Neural cell (in vitro differentiated cells): Measurements from ENCODE around the gene RTN4R. TPM values are rescaled to one million over a fixed set of nuclear protein-coding genes. Genes with fewer than 3 reads are reported as not detected.

ENCODE experiments used
- H2AFZ ChIP-seq: fragments of 200-600, 300-800 bp; sonication (generic), shearing (Covaris generic); 2 replicates; pipeline ENCODE4 v1.6.0; 2014; ENCODE audit warnings: low read depth, mild to moderate bottlenecking, antibody characterized with exemption, low read length, moderate library complexity
- H3F3A ChIP-seq: fragments of 200-600 bp; shearing (Covaris generic); 2 replicates; pipeline ENCODE4 v1.6.1; 2016; ENCODE audit warnings: mild to moderate bottlenecking, moderate library complexity, mixed read lengths, antibody characterized with exemption, low read length; ENCODE audit not compliant: insufficient read depth, poor library complexity, severe bottlenecking
- H3K27ac ChIP-seq: fragments of 200-600, 300-800 bp; sonication (generic), shearing (Covaris generic); 2 replicates; pipeline ENCODE4 v1.5.1; 2014; ENCODE audit warnings: mild to moderate bottlenecking, low read length, moderate library complexity
- H3K27me3 ChIP-seq: fragments of 300-800, 200-600 bp; sonication (generic), shearing (Covaris generic); 2 replicates; pipeline ENCODE4 v1.6.0; 2014; ENCODE audit warnings: mild to moderate bottlenecking, low read depth, low read length, moderate library complexity; ENCODE audit not compliant: insufficient read depth
- H3K36me3 ChIP-seq: fragments of 300-800, 200-600 bp; sonication (generic), shearing (Covaris generic); 2 replicates; pipeline ENCODE4 v1.5.1; 2014; ENCODE audit warnings: mild to moderate bottlenecking, antibody characterized with exemption, low read length, moderate library complexity; ENCODE audit not compliant: insufficient read depth
- H3K4me2 ChIP-seq: fragments of 300-800, 200-600 bp; sonication (generic), shearing (Covaris generic); 2 replicates; pipeline ENCODE4 v1.6.0; 2014; ENCODE audit warnings: mild to moderate bottlenecking, low read length
- H3K4me3 ChIP-seq: fragments of 300-800, 200-600 bp; sonication (generic), shearing (Covaris generic); 2 replicates; pipeline ENCODE4 v1.5.1; 2014; ENCODE audit warnings: mild to moderate bottlenecking, low read length, moderate library complexity
- H3K79me2 ChIP-seq: fragments of 200-600 bp; shearing (Covaris generic); replicated peaks from 2 replicates; pipeline ENCODE4 v1.6.0; 2014; ENCODE audit warnings: mild to moderate bottlenecking, low read length, moderate library complexity; ENCODE audit not compliant: insufficient read depth
- H3K9ac ChIP-seq: fragments of 300-800, 200-600 bp; sonication (generic), shearing (Covaris generic); 2 replicates; pipeline ENCODE4 v1.6.1; 2016; ENCODE audit warnings: mild to moderate bottlenecking, low read length, mixed read lengths
- H3K9me2 ChIP-seq: fragments of 200-600 bp; shearing (Covaris generic); 2 replicates; pipeline ENCODE4 v1.6.1; 2016; ENCODE audit warnings: mild to moderate bottlenecking, low read length, mixed read lengths; ENCODE audit not compliant: insufficient read depth
- H3K9me3 ChIP-seq: fragments of 200-600, 300-800 bp; sonication (generic), shearing (Covaris generic); 2 replicates; pipeline ENCODE4 v1.6.1; 2016; ENCODE audit warnings: mild to moderate bottlenecking, mixed run types, low read length, moderate library complexity, mixed read lengths
- H4K20me1 ChIP-seq: fragments of 200-600 bp; shearing (Covaris generic); 2 replicates; pipeline ENCODE4 v1.6.1; 2016; ENCODE audit warnings: mild to moderate bottlenecking, mixed run types; ENCODE audit not compliant: insufficient read depth
- EP300 ChIP-seq: fragments of 450-650 bp; conservative IDR thresholded peaks from 2 replicates; pipeline ENCODE4 v1.6.1; 2014; ENCODE audit warnings: antibody characterized with exemption, mild to moderate bottlenecking, moderate library complexity; ENCODE audit not compliant: poor library complexity, severe bottlenecking
- EZH2 ChIP-seq: fragments of 200-600, 300-800 bp; shearing (Covaris generic), sonication (generic); IDR thresholded peaks from 2 replicates; pipeline ENCODE4 v1.6.1; 2014; ENCODE audit warnings: antibody characterized with exemption, low read length, borderline replicate concordance, mild to moderate bottlenecking; ENCODE audit not compliant: insufficient read depth, poor library complexity, severe bottlenecking
- MXI1 ChIP-seq: fragments of 450-650 bp; conservative IDR thresholded peaks from 2 replicates; pipeline ENCODE4 v1.6.1; 2014; ENCODE audit warnings: antibody characterized with exemption, mild to moderate bottlenecking; ENCODE audit not compliant: poor library complexity, severe bottlenecking
- POLR2AphosphoS5 ChIP-seq: IDR thresholded peaks from 2 replicates; pipeline ENCODE4 v1.6.1; 2012
- RAD21 ChIP-seq: fragments of 450-650 bp; conservative IDR thresholded peaks from 2 replicates; pipeline ENCODE4 v1.6.1; 2014; ENCODE audit warnings: antibody characterized with exemption, mild to moderate bottlenecking, moderate library complexity
- REST ChIP-seq: IDR thresholded peaks from 2 replicates; pipeline ENCODE4 v1.6.1; 2012; ENCODE audit warnings: borderline replicate concordance
- SMC3 ChIP-seq: fragments of 450-650 bp; conservative IDR thresholded peaks from 2 replicates; pipeline ENCODE4 v1.6.1; 2014; ENCODE audit warnings: antibody characterized with exemption, mild to moderate bottlenecking, moderate library complexity; ENCODE audit not compliant: poor library complexity
- TAF1 ChIP-seq: IDR thresholded peaks from 2 replicates; pipeline ENCODE4 v1.6.1; 2012; ENCODE audit warnings: low read depth
- polyA plus RNA-seq: library from polyadenylated mRNA; depleted of rRNA; stranded (reverse); fragments of >200 nt; gene quantifications from 2 replicates; pipeline ENCODE4 v1.2.3, GENCODE V29; 2014
- TF ChIP-seq, protein P1 (sequence below): fragments of 450-650 bp; IDR thresholded peaks from 2 replicates; pipeline ENCODE4 v1.5.1; 2014; ENCODE audit warnings: antibody characterized with exemption, mild to moderate bottlenecking, moderate library complexity; ENCODE audit not compliant: poor library complexity, severe bottlenecking

The RTN4R gene
- polyA plus RNA-seq, 1 donor from 2014 or later, result 13.6 TPM

- no peaks in the 10 kb centered on the region for H3F3A ChIP-seq
- no peak overlapping the region for H3K9ac ChIP-seq
- H3K36me3 ChIP-seq, result no peaks in the 10 kb centered on the region
- no peak overlapping the region for H2AFZ ChIP-seq
- TF ChIP-seq POLR2AphosphoS5, result no peak
- no peak overlapping the region for H3K27ac ChIP-seq
- no peaks in the 10 kb centered on the region for H4K20me1 ChIP-seq
- no peaks in the 10 kb centered on the region for H3K9me2 ChIP-seq
- H3K27me3 ChIP-seq, result peaks cover 36% of the 10 kb centered on the region
- H3K4me3 ChIP-seq, result no peak overlapping the region
- no peak overlapping the region for H3K4me2 ChIP-seq
- no peaks in the 10 kb centered on the region for H3K9me3 ChIP-seq
- no peaks in the 10 kb centered on the region for H3K79me2 ChIP-seq
Measured at GRCh38 chr22:20297414-20298109, 29.4 kb upstream of the RTN4R start.

DNA sequence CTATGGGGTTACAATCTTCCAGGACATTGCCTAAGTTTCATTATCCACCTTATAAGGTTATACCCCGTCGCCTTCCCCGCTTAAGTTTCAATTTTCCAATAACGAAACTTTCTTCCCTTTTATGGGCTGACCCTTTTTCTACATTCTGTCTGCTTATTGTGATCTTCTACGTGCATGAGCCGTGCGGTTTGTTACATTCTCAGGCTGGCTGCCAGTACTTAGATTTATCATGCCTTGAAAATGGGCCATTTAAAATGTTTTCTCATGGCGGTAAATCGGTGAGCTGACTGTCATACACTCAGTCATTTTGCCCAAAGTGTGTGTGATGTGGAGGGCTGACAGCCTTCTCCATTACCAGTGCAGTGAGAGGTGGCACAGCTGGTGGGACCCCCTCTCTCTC is 28.5 kb upstream of the RTN4R start:
- Histone ChIP-seq H2AFZ (no peak overlapping the region), H3K9me2 (no peaks in the 10 kb centered on the region), H3F3A (no peaks in the 10 kb centered on the region), H3K27ac (no peak overlapping the region), H3K36me3 (no peaks in the 10 kb centered on the region), H3K79me2 (no peaks in the 10 kb centered on the region), H3K9me3 (no peaks in the 10 kb centered on the region), H3K27me3 (peaks cover 32% of the 10 kb centered on the region), H4K20me1 (no peaks in the 10 kb centered on the region), H3K4me2 (no peak overlapping the region), H3K9ac (no peak overlapping the region), H3K4me3 (no peak overlapping the region)
- TF ChIP-seq EZH2, result no peak
- no peak for TF ChIP-seq MXI1
- no peak for TF ChIP-seq EP300
- no peak for TF ChIP-seq RAD21
- no peak for TF ChIP-seq REST
- no peak for TF ChIP-seq SMC3
- no peak for TF ChIP-seq POLR2AphosphoS5

GRCh38 chr22:20295262-20296064 is 27.3 kb upstream of the RTN4R start:
- Histone ChIP-seq H3K79me2 (no peaks in the 10 kb centered on the region), H4K20me1 (no peaks in the 10 kb centered on the region), H3K27ac (no peak overlapping the region), H2AFZ (no peak overlapping the region), H3K4me2 (no peak overlapping the region), H3K9me3 (no peaks in the 10 kb centered on the region), H3K9me2 (no peaks in the 10 kb centered on the region), H3K27me3 (peaks cover 24% of the 10 kb centered on the region), H3F3A (no peaks in the 10 kb centered on the region), H3K9ac (no peak overlapping the region), H3K4me3 (no peak overlapping the region), H3K36me3 (no peaks in the 10 kb centered on the region)
- TF ChIP-seq TAF1, result no peak
- TF ChIP-seq, protein P1, sequence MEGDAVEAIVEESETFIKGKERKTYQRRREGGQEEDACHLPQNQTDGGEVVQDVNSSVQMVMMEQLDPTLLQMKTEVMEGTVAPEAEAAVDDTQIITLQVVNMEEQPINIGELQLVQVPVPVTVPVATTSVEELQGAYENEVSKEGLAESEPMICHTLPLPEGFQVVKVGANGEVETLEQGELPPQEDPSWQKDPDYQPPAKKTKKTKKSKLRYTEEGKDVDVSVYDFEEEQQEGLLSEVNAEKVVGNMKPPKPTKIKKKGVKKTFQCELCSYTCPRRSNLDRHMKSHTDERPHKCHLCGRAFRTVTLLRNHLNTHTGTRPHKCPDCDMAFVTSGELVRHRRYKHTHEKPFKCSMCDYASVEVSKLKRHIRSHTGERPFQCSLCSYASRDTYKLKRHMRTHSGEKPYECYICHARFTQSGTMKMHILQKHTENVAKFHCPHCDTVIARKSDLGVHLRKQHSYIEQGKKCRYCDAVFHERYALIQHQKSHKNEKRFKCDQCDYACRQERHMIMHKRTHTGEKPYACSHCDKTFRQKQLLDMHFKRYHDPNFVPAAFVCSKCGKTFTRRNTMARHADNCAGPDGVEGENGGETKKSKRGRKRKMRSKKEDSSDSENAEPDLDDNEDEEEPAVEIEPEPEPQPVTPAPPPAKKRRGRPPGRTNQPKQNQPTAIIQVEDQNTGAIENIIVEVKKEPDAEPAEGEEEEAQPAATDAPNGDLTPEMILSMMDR, result no peak
- no peak for TF ChIP-seq EZH2
- no peak for TF ChIP-seq REST
- TF ChIP-seq RAD21, result no peak
- no peak for TF ChIP-seq MXI1
- no peak for TF ChIP-seq POLR2AphosphoS5
